Heart left ventricle (tissue), 13 donors: ENCODE data around the gene SORL1.

Source experiments
- POLR2A ChIP-seq, 2 donors: fragments of 450-650 bp; IDR thresholded peaks; one replicate each; pipeline ENCODE4 v1.6.1; 2017; ENCODE audit warnings: antibody characterized with exemption in 2 of 2, mild to moderate bottlenecking in 2 of 2, moderate library complexity in 2 of 2
- TF ChIP-seq, protein P1 (sequence below), 12 donors: fragments of 200-600 bp; sonication (generic) in 4 of 12; IDR thresholded peaks; one replicate each; pipeline versions ENCODE4 v1.5.0 to v1.8.0; 2018 to 2022; ENCODE audit warnings: antibody characterized with exemption in 12 of 12, mild to moderate bottlenecking in 5 of 12
- donor health status: ischemic (EF 13 %, LVEDD 7.1; RV severe dilation, severe dysfunction).
- donor health status: DM: no; HTN: yes; CAD: no.
- donor health status: DM: no; HTN: no; CAD: no.
- donor health status: ischemic (EF 25% LVEDD 6.9; RV normal size, moderate dysfunction).
- donor health status: ischemic (EF 25% LVEDD 5.7; RV mildly dilated, moderate dysfunction).
- donor health status: ischemic (EF 35%, LVEDD 5.7; RV mildly dilated, moderate dysfunction).
- donor health status: nonischemic (EF 11% LVEDD 7.7; RV severe dilation, severe dysfunction).
- donor health status: DM: yes; HTN: yes; CAD: no.
- donor health status: PGD.
- donor health status: ischemic (EF 29% LVEDD 5.4; RV normal size, mild dysfunction).
- donor health status: nonischemic (EF 23%, LVEDD 6.1; RV moderate dilation, normal function).

- TF ChIP-seq, protein P1, sequence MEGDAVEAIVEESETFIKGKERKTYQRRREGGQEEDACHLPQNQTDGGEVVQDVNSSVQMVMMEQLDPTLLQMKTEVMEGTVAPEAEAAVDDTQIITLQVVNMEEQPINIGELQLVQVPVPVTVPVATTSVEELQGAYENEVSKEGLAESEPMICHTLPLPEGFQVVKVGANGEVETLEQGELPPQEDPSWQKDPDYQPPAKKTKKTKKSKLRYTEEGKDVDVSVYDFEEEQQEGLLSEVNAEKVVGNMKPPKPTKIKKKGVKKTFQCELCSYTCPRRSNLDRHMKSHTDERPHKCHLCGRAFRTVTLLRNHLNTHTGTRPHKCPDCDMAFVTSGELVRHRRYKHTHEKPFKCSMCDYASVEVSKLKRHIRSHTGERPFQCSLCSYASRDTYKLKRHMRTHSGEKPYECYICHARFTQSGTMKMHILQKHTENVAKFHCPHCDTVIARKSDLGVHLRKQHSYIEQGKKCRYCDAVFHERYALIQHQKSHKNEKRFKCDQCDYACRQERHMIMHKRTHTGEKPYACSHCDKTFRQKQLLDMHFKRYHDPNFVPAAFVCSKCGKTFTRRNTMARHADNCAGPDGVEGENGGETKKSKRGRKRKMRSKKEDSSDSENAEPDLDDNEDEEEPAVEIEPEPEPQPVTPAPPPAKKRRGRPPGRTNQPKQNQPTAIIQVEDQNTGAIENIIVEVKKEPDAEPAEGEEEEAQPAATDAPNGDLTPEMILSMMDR (IDR thresholded peaks at IDR 0.05): no peak
- TF ChIP-seq POLR2A (IDR thresholded peaks at IDR 0.05): no peak
Observed at GRCh38 chr11:121466063-121466794, 14.1 kb downstream of the SORL1 start.
